Body of pancreas (tissue), 4 donors: Measurements from ENCODE around the gene WDFY3.

Source experiments
- POLR2A ChIP-seq, 3 donors: fragments of 450-650 bp; IDR thresholded peaks; one replicate each; pipeline ENCODE4 v1.6.1; 2016; ENCODE audit warnings: antibody characterized with exemption in 3 of 3, mild to moderate bottlenecking in 2 of 3
- TF ChIP-seq, protein P1 (sequence below), 7 experiments: fragments of 450-650 bp in 4 of 7; fragments of 200-600 bp in 3 of 7; sonication (generic) in 3 of 7; IDR thresholded peaks; one replicate each; pipeline ENCODE4 v1.5.1; 2016 to 2019; ENCODE audit warnings: antibody characterized with exemption in 7 of 7

DNA sequence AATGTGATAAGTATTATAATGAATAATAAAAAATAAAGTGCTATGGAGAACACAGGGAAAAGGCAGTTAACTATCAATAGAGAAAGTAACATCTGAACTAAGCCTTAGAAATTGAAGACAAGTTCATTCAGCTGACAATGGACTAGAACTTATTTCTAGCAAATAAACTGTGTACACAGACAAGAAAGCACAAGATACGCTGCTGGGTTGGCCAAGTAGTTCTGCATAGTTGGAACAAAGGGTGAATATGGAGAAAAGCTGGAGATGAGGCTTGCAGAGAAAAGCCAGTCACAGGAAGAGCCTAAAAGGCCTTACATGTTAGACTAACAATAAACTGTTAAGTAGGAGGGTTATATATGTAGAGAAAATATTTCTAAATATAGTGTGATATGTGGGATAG, 71.2 kb downstream of the WDFY3 start:
- TF ChIP-seq, protein P1, sequence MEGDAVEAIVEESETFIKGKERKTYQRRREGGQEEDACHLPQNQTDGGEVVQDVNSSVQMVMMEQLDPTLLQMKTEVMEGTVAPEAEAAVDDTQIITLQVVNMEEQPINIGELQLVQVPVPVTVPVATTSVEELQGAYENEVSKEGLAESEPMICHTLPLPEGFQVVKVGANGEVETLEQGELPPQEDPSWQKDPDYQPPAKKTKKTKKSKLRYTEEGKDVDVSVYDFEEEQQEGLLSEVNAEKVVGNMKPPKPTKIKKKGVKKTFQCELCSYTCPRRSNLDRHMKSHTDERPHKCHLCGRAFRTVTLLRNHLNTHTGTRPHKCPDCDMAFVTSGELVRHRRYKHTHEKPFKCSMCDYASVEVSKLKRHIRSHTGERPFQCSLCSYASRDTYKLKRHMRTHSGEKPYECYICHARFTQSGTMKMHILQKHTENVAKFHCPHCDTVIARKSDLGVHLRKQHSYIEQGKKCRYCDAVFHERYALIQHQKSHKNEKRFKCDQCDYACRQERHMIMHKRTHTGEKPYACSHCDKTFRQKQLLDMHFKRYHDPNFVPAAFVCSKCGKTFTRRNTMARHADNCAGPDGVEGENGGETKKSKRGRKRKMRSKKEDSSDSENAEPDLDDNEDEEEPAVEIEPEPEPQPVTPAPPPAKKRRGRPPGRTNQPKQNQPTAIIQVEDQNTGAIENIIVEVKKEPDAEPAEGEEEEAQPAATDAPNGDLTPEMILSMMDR (IDR thresholded peaks at IDR 0.05): no peak
- TF ChIP-seq POLR2A (IDR thresholded peaks at IDR 0.05): no peak
